ENCODE data around the gene KCNA3. TPM values are rescaled to one million over a fixed set of nuclear protein-coding genes. Genes with fewer than 3 reads are reported as not detected.

KCNA3 gene
- polyA plus RNA-seq, 1 of the 3 experiments (the other 2 are of a cell fraction), result not detected

- Histone ChIP-seq H4K20me1 (ENCODE audit: insufficient read depth) (no peaks in the 10 kb centered on the region), H3K79me2 (ENCODE audit: insufficient read depth) (no peaks in the 10 kb centered on the region), H3K4me3 (ENCODE audit: low read depth in 2 of 2, low read length in 1 of 2) (peak overlapping the region; percentile 32 to 43; a peak in 2 of 4 replicates), H3K27ac (ENCODE audit: low read depth in 2 of 2, low read length in 1 of 2) (peak overlapping the region in 1 of 2 experiments; percentile 47; a peak in 1 of 4 replicates), H3K27me3 (ENCODE audit: insufficient read depth) (peaks cover 56% of the 10 kb centered on the region), H3F3A (replicated peaks; ENCODE audit: insufficient read depth) (no peaks in the 10 kb centered on the region), H2AFZ (ENCODE audit: low read depth) (no peak overlapping the region), H3K4me1 (ENCODE audit: control insufficient read depth in 1 of 2, insufficient read depth in 2 of 2, low read depth in 1 of 2, low read length in 1 of 2) (peaks cover 0 to 8% of the 10 kb centered on the region in 2 experiments; a peak in 2 of 4 replicates), H3K9ac (no peak overlapping the region), H3K36me3 (replicated peaks in 1 of 2; ENCODE audit: control insufficient read depth in 1 of 2, insufficient read depth in 2 of 2, low read length in 1 of 2) (no peaks in the 10 kb centered on the region), H3K4me2 (peak overlapping the region; percentile 52; the same call in 1 of the 2 replicates), H3K9me2 (no peaks in the 10 kb centered on the region), H3K9me3 (no peaks in the 10 kb centered on the region)
- TF ChIP-seq TCF12 (IDR thresholded peaks at IDR 0.05), result no peak
- 0 out of 2 replicates have a peak, but pooled peaks have one; percentile 1 for TF ChIP-seq MXI1 (IDR thresholded peaks at IDR 0.05; ENCODE audit: low read depth, low read length)
- TF ChIP-seq GATA2 (CRISPR knock-in tag; IDR thresholded peaks at IDR 0.05), result no peak
- DNase-seq, result no peak
- CTCF ChIA-PET, result interaction anchor here (0.9 to 6.3 kb wide), 7 partner anchors 9 to 89 kb away, joined by 4 to 50 read pairs (median 5); no protein-coding TSS in a partner anchor
- 51% methylated on average over 29 of the region's 57 CpGs for WGBS (ENCODE audit: low lambda C conversion rate)
- POLR2A ChIA-PET, result interaction anchor here (0.6 kb wide), 2 partner anchors 35 to 39 kb away, joined by 3 read pairs; no protein-coding TSS in a partner anchor
These were observed 486 bp upstream of the KCNA3 start for GRCh38 chr1:110675060-110675791.

GRCh38 chr1:110673805-110674336, 869 bp downstream of the KCNA3 start:
- Histone ChIP-seq H3F3A (replicated peaks; ENCODE audit: insufficient read depth) (no peaks in the 10 kb centered on the region), H3K9ac (no peak overlapping the region), H2AFZ (ENCODE audit: low read depth) (no peak overlapping the region), H4K20me1 (ENCODE audit: insufficient read depth) (no peaks in the 10 kb centered on the region), H3K27ac (ENCODE audit: low read depth in 2 of 2, low read length in 1 of 2) (no peak overlapping the region), H3K9me3 (no peaks in the 10 kb centered on the region), H3K36me3 (replicated peaks in 1 of 2; ENCODE audit: control insufficient read depth in 1 of 2, insufficient read depth in 2 of 2, low read length in 1 of 2) (no peaks in the 10 kb centered on the region), H3K27me3 (ENCODE audit: insufficient read depth) (peaks cover 56% of the 10 kb centered on the region), H3K79me2 (ENCODE audit: insufficient read depth) (no peaks in the 10 kb centered on the region), H3K4me2 (peak overlapping the region; percentile 52; the same call in 1 of the 2 replicates), H3K4me3 (ENCODE audit: low read depth in 2 of 2, low read length in 1 of 2) (peak overlapping the region in 1 of 2 experiments; percentile 43; a peak in 2 of 4 replicates), H3K9me2 (no peaks in the 10 kb centered on the region), H3K4me1 (ENCODE audit: control insufficient read depth in 1 of 2, insufficient read depth in 2 of 2, low read depth in 1 of 2, low read length in 1 of 2) (peaks cover 0 to 8% of the 10 kb centered on the region in 2 experiments; a peak in 2 of 4 replicates)
- ChIA-PET CTCF (interaction anchor here (0.8 to 6.3 kb wide), 9 partner anchors 8 to 109 kb away, joined by 3 to 50 read pairs (median 5); no protein-coding TSS in a partner anchor), POLR2A (interaction anchor here (1.0 kb wide), 1 partner anchor 92 kb away, joined by 3 read pairs; no protein-coding TSS in a partner anchor)
- DNase-seq, result peak; percentile 6
- WGBS (ENCODE audit: low lambda C conversion rate), result 17% methylated on average over 23 of the region's 51 CpGs
- TF ChIP-seq RCOR1 (IDR thresholded peaks at IDR 0.05; ENCODE audit: low read length), result no peak
- TF ChIP-seq EP300 (IDR thresholded peaks at IDR 0.05; ENCODE audit: borderline replicate concordance in 1 of 2, low read depth in 1 of 2, low read length in 1 of 2), result no peak
- TF ChIP-seq EZH2phosphoT487 (IDR thresholded peaks at IDR 0.05; ENCODE audit: borderline replicate concordance, low read depth), result no peak

GRCh38 chr1:110673197-110673701, 1.5 kb downstream of the KCNA3 start:
- TF ChIP-seq MAX (IDR thresholded peaks at IDR 0.05; ENCODE audit: low read depth) (no peak), MXI1 (IDR thresholded peaks at IDR 0.05; ENCODE audit: low read depth, low read length) (peak; percentile 30; the same call in 1 of the 2 replicates)
- WGBS (ENCODE audit: low lambda C conversion rate), result 24% methylated on average over 13 of the region's 25 CpGs
- H3K9ac ChIP-seq, result no peak overlapping the region
- H3K9me2 ChIP-seq, result no peaks in the 10 kb centered on the region
- no peaks in the 10 kb centered on the region for H3K79me2 ChIP-seq (ENCODE audit: insufficient read depth)
- H3K4me2 ChIP-seq, result no peak overlapping the region
- H4K20me1 ChIP-seq (ENCODE audit: insufficient read depth), result no peaks in the 10 kb centered on the region
- CTCF ChIA-PET, result interaction anchor here (1.2 to 6.3 kb wide), 6 partner anchors 28 to 110 kb away, joined by 3 to 50 read pairs (median 4); no protein-coding TSS in a partner anchor
- no peak overlapping the region for H3K27ac ChIP-seq (ENCODE audit: low read depth in 2 of 2, low read length in 1 of 2)
- H3K9me3 ChIP-seq, result no peaks in the 10 kb centered on the region
- peaks cover 56% of the 10 kb centered on the region for H3K27me3 ChIP-seq (ENCODE audit: insufficient read depth)
- H3F3A ChIP-seq (replicated peaks; ENCODE audit: insufficient read depth), result no peaks in the 10 kb centered on the region
- peak; percentile 50 for DNase-seq
- peak overlapping the region in 1 of 2 experiments; percentile 43; a peak in 2 of 4 replicates for H3K4me3 ChIP-seq (ENCODE audit: low read depth in 2 of 2, low read length in 1 of 2)
- peaks cover 0 to 8% of the 10 kb centered on the region in 2 experiments; a peak in 2 of 4 replicates for H3K4me1 ChIP-seq (ENCODE audit: control insufficient read depth in 1 of 2, insufficient read depth in 2 of 2, low read depth in 1 of 2, low read length in 1 of 2)
- H3K36me3 ChIP-seq (replicated peaks in 1 of 2; ENCODE audit: control insufficient read depth in 1 of 2, insufficient read depth in 2 of 2, low read length in 1 of 2), result no peaks in the 10 kb centered on the region
- no peak overlapping the region for H2AFZ ChIP-seq (ENCODE audit: low read depth)
- POLR2A ChIA-PET, result interaction anchor here (1.0 kb wide), 1 partner anchor 93 kb away, joined by 3 read pairs; no protein-coding TSS in a partner anchor

Data from SK-N-SH (cell line).